ENCODE results near the gene GTF2IRD1. TPM values are rescaled to one million over a fixed set of nuclear protein-coding genes. Genes with fewer than 3 reads are reported as not detected.

Gene GTF2IRD1
- total and polyA plus RNA-seq, 2 of the 4 experiments (the other 2 are of a cell fraction): 4.1 to 21.9 TPM

GRCh38 chr7:74454925-74455288, 1.2 kb downstream of the GTF2IRD1 start:
- Histone ChIP-seq H2BK15ac (ENCODE audit: low read depth, low read length) (no peak overlapping the region; the same call in 2 of the 3 replicates), H2BK20ac (ENCODE audit: low read depth, low read length) (no peak overlapping the region), H3K14ac (replicated peaks; ENCODE audit: low read depth, low read length) (peak overlapping the region; percentile 13; the same call in 1 of the 2 replicates), H4K5ac (ENCODE audit: low read depth, low read length) (no peak overlapping the region), H2BK5ac (ENCODE audit: low read depth, low read length, poor library complexity, severe bottlenecking) (no peak overlapping the region), H2AFZ (replicated peaks; ENCODE audit: low read length, poor library complexity) (peak overlapping the region; percentile 24), H3K56ac (ENCODE audit: extremely low read depth, insufficient read depth, low read length) (no peak overlapping the region), H3K27ac (ENCODE audit: insufficient read depth, low read length) (peak overlapping the region; percentile 2), H3K9me3 (ENCODE audit: control insufficient read depth, insufficient read depth, low read length) (no peaks in the 10 kb centered on the region), H2BK120ac (ENCODE audit: low read depth, low read length) (peak overlapping the region; percentile 5; the same call in 1 of the 2 replicates), H3K4me1 (ENCODE audit: control insufficient read depth, insufficient read depth, low read length) (peaks cover 16% of the 10 kb centered on the region), H3K23ac (ENCODE audit: low read depth, low read length) (peak overlapping the region; percentile 75; the same call in 1 of the 2 replicates), H3K9me1 (ENCODE audit: insufficient read depth, low read length) (peaks cover 11% of the 10 kb centered on the region), H3K9ac (ENCODE audit: low read depth, low read length) (peak overlapping the region; percentile 66), H3K18ac (ENCODE audit: low read depth, low read length) (no peak overlapping the region), H3K36me3 (ENCODE audit: control insufficient read depth, insufficient read depth, low read length) (no peaks in the 10 kb centered on the region; the same call in 1 of the 2 replicates), H3K4ac (ENCODE audit: low read depth, low read length) (peak overlapping the region; percentile 22), H4K8ac (ENCODE audit: low read depth in 2 of 2, low read length in 2 of 2) (peak overlapping the region in 1 of 2 experiments; percentile 47; a peak in 1 of 4 replicates), H3K79me1 (ENCODE audit: low read depth in 1 of 2, low read length in 2 of 2) (peaks cover 8 to 58% of the 10 kb centered on the region in 2 experiments; a peak in 3 of 4 replicates), H3K27me3 (ENCODE audit: control insufficient read depth, insufficient read depth, low read length) (no peaks in the 10 kb centered on the region), H4K91ac (ENCODE audit: insufficient read depth, low read depth, low read length) (peak overlapping the region; percentile 15; the same call in 1 of the 2 replicates), H2AK5ac (ENCODE audit: low read depth, low read length) (peak overlapping the region; percentile 75), H2AK9ac (replicated peaks; ENCODE audit: low read depth, low read length, poor library complexity) (peak overlapping the region; percentile 96), H3K4me3 (ENCODE audit: insufficient read depth, low read depth, low read length) (peak overlapping the region; percentile 61), H4K20me1 (ENCODE audit: insufficient read depth, low read length) (peaks cover 41% of the 10 kb centered on the region), H3K4me2 (ENCODE audit: low read depth, low read length) (peak overlapping the region; percentile 70)
- BruUV-seq (replicated peaks): no TSS peak
- in situ Hi-C loops (cut with MboI; ENCODE audit: low sequenced_read_pairs): no loop called here
- dilution Hi-C loops (cut with HindIII; ENCODE audit: low sequenced_read_pairs, unreplicated experiment): no loop called here
- DNase-seq: no peak
- WGBS, 2 experiments (ENCODE audit: extremely low coverage in 2 of 2, insufficient read length in 1 of 2): 70% methylated on average over 2 of the region's 11 CpGs; no CpG with 5 or more reads in 1 of the 2 experiments
- ChIA-PET CTCF (no interaction called here), POLR2A (ENCODE audit: unreplicated experiment) (no interaction called here)
- intact Hi-C loops (cut with micrococcal nuclease): loop anchor here (2.0 to 5.0 kb wide), 2 partner anchors 50 to 92 kb away; no protein-coding TSS in a partner anchor
- no peak for ATAC-seq (ENCODE audit: low read depth)
- TF ChIP-seq NFE2L2 (IDR thresholded peaks at IDR 0.05; ENCODE audit: low read depth, low read length) (no peak), FOS (IDR thresholded peaks at IDR 0.05; ENCODE audit: low read depth, low read length) (no peak), POLR2A (IDR thresholded peaks at IDR 0.05; ENCODE audit: low read depth, low read length) (no peak), MXI1 (IDR thresholded peaks at IDR 0.05; ENCODE audit: borderline replicate concordance, low read depth, low read length) (no peak), RCOR1 (IDR thresholded peaks at IDR 0.05; ENCODE audit: insufficient replicate concordance, low read length) (no peak), RAD21 (IDR thresholded peaks at IDR 0.05; ENCODE audit: low read length) (no peak), RFX5 (IDR thresholded peaks at IDR 0.05; ENCODE audit: low read depth, low read length) (no peak), MAFK (IDR thresholded peaks at IDR 0.05; ENCODE audit: low read depth, low read length) (no peak), SMC3 (IDR thresholded peaks at IDR 0.05; ENCODE audit: low read depth, low read length) (no peak), CEBPB (IDR thresholded peaks at IDR 0.05; ENCODE audit: low read depth, low read length) (no peak), MAZ (IDR thresholded peaks at IDR 0.05; ENCODE audit: borderline replicate concordance, low read depth, low read length) (no peak), CHD1 (IDR thresholded peaks at IDR 0.05; ENCODE audit: low read depth, low read length) (no peak), BHLHE40 (IDR thresholded peaks at IDR 0.05; ENCODE audit: low read depth, low read length) (no peak)
- TF ChIP-seq, protein P1, sequence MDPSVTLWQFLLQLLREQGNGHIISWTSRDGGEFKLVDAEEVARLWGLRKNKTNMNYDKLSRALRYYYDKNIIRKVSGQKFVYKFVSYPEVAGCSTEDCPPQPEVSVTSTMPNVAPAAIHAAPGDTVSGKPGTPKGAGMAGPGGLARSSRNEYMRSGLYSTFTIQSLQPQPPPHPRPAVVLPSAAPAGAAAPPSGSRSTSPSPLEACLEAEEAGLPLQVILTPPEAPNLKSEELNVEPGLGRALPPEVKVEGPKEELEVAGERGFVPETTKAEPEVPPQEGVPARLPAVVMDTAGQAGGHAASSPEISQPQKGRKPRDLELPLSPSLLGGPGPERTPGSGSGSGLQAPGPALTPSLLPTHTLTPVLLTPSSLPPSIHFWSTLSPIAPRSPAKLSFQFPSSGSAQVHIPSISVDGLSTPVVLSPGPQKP (IDR thresholded peaks at IDR 0.05; ENCODE audit: borderline replicate concordance, low read depth, low read length): no peak
- TF ChIP-seq, protein P2, sequence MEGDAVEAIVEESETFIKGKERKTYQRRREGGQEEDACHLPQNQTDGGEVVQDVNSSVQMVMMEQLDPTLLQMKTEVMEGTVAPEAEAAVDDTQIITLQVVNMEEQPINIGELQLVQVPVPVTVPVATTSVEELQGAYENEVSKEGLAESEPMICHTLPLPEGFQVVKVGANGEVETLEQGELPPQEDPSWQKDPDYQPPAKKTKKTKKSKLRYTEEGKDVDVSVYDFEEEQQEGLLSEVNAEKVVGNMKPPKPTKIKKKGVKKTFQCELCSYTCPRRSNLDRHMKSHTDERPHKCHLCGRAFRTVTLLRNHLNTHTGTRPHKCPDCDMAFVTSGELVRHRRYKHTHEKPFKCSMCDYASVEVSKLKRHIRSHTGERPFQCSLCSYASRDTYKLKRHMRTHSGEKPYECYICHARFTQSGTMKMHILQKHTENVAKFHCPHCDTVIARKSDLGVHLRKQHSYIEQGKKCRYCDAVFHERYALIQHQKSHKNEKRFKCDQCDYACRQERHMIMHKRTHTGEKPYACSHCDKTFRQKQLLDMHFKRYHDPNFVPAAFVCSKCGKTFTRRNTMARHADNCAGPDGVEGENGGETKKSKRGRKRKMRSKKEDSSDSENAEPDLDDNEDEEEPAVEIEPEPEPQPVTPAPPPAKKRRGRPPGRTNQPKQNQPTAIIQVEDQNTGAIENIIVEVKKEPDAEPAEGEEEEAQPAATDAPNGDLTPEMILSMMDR (conservative IDR thresholded peaks at IDR 0.05; ENCODE audit: low read depth, low read length): no peak
- TF ChIP-seq, protein P3, sequence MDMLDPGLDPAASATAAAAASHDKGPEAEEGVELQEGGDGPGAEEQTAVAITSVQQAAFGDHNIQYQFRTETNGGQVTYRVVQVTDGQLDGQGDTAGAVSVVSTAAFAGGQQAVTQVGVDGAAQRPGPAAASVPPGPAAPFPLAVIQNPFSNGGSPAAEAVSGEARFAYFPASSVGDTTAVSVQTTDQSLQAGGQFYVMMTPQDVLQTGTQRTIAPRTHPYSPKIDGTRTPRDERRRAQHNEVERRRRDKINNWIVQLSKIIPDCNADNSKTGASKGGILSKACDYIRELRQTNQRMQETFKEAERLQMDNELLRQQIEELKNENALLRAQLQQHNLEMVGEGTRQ (IDR thresholded peaks at IDR 0.05; ENCODE audit: low read depth, low read length): no peak

All from IMR-90 (cell line).